Left lobe of liver (tissue), 2 donors: ENCODE measurements around the gene S100A2. TPM values are rescaled to one million over a fixed set of nuclear protein-coding genes. Genes with fewer than 3 reads are reported as not detected.
"Not testable (repeated sequence)": the region's sequence is repeated elsewhere in the genome, so short reads cannot be mapped to it uniquely, and the experiment has no call there.

Source experiments
- ATAC-seq: fragments of 200-7000 bp; cut with Tn5 transposase; one replicate; pipeline ENCODE4 v1.9.1; 2020; ENCODE audit warnings: mild to moderate bottlenecking, moderate library complexity
- DNase-seq: peaks from one replicate; pipeline ENCODE4 v3.0.0-alpha.2; 2020; ENCODE audit warnings: low spot score
- total RNA-seq: library from RNA; stranded (reverse); gene quantifications from one replicate; pipeline ENCODE4 v1.2.1, GENCODE V29; 2021
- donor health status: DM: no; HTN: no; CAD: no; lungs with moderate emphysema.
- donor health status: DM: no; HTN: yes; CAD: no.

The S100A2 gene
- total RNA-seq, 1 donor from 2014 or later: 0.55 TPM

DNA sequence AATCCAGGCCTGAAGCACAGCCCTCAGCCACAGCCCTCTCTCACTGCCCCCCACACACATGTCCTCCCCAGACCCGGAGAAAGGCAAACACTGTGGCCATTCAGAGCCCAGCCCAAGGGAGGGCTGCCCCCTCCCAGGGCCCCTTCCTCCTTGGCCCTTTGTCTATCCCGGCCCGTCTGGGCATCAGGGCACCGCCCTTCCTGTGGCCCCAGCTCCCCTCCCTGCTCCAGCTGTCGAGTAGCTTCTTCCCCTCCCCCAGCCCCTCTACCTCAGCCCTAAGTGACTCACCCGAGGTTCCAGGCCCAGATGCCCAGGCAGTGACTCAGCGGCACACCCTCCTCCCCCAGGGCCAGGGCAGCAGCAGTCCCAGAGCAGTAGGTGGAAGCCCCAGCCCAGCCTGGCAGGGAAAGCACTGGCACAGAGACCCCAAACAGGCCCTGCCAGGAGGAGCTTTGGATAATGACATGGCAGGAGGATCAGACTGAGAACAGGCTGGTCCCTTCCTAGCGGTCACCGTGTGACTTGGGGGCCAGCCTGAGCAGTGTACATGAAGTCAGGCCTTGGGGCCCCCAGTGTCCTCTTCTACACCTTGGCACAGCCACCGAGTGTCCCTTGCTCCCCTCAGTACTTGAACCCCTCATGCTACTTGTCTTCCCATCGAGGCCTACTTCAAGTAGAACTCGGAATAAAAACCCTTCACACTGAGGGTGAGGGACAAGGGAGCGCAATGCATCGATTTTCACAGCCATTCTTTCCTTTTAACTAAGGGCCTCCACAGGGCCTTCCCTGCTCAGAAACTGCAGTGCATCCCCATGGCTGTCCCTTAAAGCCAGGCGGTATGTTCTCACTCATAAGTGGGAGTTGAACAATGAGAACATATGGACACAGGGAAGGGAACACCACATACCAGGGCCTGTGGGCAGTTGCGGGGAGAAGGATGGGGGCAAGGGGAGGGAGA is 1.0 kb upstream of the S100A2 start:
- DNase-seq (peak; percentile 73), ATAC-seq (peak; percentile 58)

- no peak for DNase-seq
Measured at GRCh38 chr1:153563991-153564390, 1.7 kb downstream of the S100A2 start.

DNA sequence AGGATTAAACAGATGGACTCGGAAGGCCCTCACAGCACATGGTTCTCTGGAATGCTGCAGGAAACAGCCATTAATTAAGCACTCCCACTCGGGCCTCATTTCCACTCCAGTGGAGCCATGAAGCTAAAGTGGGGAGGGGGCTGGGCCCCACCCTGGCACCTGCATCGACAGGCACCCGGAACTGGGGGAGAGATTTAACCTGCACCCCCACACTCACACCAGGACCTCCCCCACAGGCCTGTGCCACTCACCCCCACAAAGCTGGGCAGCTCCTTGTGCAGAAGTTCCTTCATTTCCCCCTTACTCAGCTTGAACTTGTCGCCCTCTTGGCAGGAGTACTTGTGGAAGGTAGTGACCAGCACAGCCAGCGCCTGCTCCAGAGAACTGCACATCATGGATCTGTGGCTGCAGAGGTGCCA is 2.2 kb downstream of the S100A2 start:
- no peak for ATAC-seq
- no peak for DNase-seq

More at GRCh38 chr1:153563991-153564390, 1.7 kb downstream of the S100A2 start:
- ATAC-seq: no peak

GRCh38 chr1:153562021-153562420 is 3.6 kb downstream of the S100A2 start:
- not testable (repeated sequence) for ATAC-seq

DNA sequence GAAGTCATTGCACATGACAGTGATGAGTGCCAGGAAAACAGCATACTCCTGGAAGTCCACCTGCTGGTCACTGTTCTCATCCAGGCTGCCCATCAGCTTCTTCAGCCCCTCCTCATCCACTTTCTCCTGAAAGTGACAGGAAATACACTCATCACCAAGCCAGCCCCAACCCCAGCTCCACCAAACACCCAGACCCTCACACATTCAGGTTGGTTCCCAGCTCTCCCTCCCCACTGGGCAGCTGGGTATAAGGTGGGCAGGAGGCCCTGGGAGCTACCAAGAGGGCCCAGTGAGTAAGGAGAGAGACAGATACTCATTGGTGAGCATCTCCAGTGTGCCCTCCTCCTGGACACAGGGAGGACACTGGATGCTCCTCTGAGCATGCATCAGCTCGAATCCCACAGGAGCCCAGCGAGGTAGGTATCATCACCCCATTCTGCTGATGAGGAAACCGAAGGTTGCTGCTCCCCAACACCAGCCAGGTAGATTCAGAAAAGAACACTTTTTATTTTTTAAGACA is 4.1 kb downstream of the S100A2 start:
- DNase-seq: no peak
- ATAC-seq: no peak

More at GRCh38 chr1:153562021-153562420, 3.6 kb downstream of the S100A2 start:
- DNase-seq: not testable (repeated sequence)

DNA sequence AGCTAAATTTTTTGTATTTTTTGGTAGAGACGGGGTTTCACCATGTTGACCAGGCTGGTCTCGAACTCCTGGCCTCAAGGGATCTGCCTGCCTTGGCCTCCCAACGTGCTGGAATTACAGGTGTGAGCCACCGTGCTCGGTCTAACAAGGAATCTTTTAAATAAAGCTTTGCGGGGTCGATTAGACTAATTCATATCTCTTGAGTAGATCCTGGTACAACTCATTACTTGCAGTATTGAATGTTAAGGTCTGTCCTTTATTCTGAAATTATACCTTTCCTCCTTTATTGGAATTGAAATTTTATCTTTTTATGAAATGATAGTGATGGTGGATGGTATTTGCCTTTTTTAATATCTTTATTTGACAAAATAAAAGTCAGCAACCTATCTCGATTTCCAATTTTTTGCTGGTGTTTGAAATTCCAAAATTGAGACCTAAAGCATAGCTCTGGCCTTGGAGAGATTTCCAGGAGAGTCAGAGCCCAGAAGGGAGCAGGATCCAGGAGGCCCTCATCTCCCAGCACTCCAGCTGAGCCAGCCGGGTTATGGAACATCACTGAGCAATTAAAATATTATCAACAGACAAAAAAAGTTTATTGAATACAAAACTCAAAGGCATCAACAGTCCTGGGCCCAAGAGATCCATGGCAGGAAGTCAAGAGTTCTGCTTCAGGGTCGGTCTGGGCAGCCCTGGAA is 4.7 kb downstream of the S100A2 start:
- no peak for DNase-seq
- ATAC-seq: no peak

DNA sequence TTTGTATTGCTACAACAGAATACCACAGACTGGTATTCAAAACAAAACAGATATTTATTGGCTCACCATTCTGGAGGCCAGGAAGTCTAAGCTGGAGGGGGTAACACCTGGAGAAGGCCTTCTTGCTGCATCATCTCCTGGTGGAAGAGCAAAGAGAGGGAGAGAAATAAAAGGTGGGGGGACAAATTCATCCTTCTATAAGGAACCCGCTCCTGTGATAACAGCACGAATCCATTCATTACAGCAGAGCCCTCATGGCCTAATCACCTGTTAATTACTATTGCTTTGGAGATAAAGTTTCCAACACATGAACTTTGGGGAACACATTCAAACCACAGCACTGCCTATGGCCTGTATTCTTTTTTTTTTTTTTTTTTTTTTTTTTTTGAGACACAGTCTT is 5.4 kb downstream of the S100A2 start:
- ATAC-seq (no peak), DNase-seq (no peak)

- DNase-seq: no peak
Measured at GRCh38 chr1:153557877-153558276, 7.8 kb downstream of the S100A2 start.

DNA sequence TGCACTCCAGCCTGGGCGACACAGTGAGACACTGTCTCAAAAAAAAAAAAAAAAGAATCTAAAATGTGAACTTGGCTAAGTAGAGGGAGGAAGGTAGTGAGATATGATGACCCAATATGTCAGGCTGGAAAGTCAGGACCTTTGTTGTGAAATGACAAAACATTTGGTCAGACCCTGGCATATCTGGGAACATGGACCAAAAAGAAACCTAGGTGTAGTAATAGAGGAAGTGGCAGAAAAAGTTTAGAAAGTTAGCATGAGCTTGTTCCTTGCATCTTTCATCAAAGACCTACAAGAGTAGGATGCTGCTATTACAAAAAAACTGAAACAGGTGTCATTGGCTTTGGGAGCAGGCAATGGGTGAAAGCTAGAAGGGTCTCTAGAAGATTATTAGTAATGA is 9.3 kb downstream of the S100A2 start:
- ATAC-seq (no peak), DNase-seq (no peak)

More at GRCh38 chr1:153557877-153558276, 7.8 kb downstream of the S100A2 start:
- ATAC-seq: no peak

DNA sequence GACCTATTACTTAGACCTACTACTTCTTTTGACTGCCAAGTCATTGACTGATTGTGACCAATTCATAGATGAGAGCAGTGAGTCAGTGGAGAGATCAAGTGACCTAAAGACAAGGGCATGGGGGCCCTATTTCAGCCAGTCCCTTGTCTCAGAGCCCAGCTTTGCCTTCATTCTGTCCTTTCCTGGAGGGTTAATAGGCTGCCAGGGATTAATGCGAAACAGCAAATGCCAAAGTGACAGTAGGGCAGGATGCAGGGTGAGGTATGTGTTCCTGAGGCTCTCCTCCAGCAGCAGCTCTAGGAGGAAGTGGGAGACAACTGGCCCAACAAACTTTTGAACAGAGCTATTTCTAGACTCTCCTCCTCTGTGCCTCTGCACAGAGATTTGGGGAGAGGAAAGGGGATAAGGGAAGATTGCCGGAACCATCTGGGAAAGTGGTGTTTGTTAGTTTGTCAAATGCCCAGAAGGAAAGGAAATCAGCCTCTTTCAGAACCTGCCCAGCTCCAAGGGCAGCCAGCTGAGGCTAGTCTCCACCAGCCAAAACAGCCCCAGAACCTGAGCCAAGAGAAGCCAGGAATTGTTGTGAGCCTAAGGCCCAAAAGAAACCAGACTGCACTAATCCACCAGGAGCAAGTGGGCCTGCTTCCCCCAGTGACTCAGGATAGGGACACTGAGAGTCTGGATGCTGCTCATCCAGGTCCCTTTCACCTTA is 11.7 kb downstream of the S100A2 start:
- DNase-seq: no peak
- no peak for ATAC-seq

GRCh38 chr1:153553096-153553495 is 12.5 kb downstream of the S100A2 start:
- ATAC-seq: no peak
- DNase-seq: no peak

GRCh38 chr1:153552335-153552734 is 13.3 kb downstream of the S100A2 start:
- DNase-seq: no peak
- ATAC-seq: no peak

GRCh38 chr1:153550827-153551500 is 14.7 kb downstream of the S100A2 start:
- DNase-seq (no peak), ATAC-seq (no peak)

DNA sequence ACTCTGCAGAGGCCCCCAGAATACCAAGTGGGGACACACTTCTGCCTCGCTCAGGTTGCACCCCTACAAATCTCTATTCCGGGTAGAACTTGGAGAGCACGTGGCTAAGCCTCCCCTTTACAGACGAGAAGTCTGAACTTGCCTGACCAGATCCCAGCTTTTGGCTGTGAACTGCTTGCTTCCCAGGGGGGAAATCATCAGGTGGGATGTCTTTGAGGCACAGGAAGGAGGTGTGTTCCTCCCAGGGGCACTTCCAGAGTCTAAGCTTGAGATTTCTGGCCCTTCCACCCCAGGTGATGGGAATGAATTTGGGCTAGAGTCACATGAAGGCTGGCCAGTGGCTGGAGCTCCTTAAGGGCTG is 15.3 kb downstream of the S100A2 start:
- DNase-seq: no peak

DNA sequence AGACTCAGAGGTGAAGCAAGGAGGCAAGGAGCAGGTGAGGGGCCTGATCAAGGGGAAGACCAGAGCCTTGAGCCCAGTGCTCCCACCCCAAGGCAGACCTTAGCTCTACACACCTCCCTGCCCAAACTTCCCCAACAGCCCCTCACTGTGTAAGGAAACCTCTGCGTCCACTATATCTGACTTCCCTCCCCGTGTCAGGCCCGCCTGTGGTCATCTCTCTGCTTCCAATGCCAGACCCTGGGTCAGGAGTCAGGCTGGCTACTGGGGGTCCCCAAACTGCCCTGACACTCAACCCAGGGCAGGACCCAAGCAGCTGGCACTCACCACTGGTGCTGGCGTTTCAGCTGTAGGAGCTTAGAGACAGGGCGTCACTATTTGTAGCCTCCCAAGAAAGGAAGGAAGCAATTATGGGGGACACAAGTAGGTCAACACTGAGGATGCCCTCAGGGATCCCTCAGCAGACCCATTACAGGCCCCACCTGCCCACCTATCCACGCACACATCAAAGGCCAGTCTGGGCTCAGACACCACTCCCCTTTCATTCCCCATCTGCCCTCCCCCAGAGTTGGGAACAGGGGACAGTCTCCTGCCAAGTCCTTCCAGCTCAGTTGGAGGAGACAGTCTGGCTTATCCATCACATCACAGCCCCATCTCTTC is 15.8 kb downstream of the S100A2 start:
- no peak for DNase-seq
- no peak for ATAC-seq

More for the DNA sequence above, 15.3 kb downstream of the S100A2 start:
- no peak for ATAC-seq

DNA sequence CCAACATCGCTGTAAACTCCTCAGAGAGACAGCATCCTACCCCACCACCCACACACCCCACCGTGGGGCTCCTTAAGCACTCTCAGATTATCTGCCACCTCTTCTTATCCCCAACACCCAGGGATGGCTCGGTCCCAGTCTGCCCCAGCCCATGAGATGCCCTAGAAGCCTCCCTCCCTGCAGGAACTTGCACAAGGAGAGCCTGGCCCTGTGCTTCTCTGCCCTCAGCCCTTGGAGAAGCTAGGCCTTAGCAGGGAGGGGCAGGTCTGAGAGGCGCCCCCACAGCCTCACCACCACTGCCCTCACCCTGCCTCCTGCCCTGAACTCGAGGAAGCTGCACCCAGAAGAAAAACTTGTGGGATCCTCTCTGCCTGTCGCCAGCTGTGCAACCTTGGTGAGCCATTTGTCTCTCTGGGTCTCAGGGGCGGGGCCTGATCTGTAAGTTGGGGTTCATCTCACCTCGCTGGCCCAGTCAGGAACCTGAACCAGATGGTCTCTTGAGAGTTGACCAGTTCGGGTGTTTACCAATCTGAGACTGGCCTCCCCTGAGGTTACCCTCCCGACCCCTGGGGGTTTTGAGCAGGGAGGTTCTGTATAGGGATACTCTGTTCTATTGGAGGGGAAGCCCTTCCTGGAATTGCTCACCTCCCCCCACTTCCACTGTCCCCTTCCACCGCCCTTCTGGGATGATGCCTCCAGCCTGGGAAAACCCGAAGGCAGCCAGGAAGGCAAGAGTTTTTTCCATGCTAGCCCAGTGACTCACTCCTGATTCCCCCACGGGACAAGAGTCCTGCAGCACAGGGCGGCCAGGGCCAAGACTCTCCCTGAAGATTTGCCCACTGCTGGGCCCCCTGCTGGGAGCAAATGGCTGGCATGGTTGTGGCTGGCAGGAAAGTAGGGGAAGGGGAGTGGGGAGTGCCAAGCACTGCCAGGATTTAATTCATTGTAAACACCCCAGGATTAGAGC is 16.6 kb downstream of the S100A2 start, which contains the start of gene S100A3:
S100A3 (minus strand) TSS at position 537 of the 967 bp plus-strand sequence. CDS start 773 bp downstream, outside the sequence.
- DNase-seq: no peak
- no peak for ATAC-seq

GRCh38 chr1:153547560-153548551 is 17.8 kb downstream of the S100A2 start:
- no peak for ATAC-seq
- DNase-seq: no peak
